Subcutaneous adipose tissue (tissue), 4 donors: ENCODE data around the gene PKN3. TPM values are rescaled to one million over a fixed set of nuclear protein-coding genes. Genes with fewer than 3 reads are reported as not detected.

Experiments
- CTCF ChIP-seq: fragments of 450-650 bp; IDR thresholded peaks from one replicate; pipeline ENCODE4 v1.5.1; 2016; ENCODE audit warnings: low read depth, mild to moderate bottlenecking, control low read depth, antibody characterized with exemption, moderate library complexity
- total RNA-seq, 4 donors: library from RNA; depleted of rRNA; stranded (reverse); fragments of >200 nt; gene quantifications; one replicate each; pipeline ENCODE4 v1.1.0, GENCODE V29; 2016

PKN3 gene
- total RNA-seq, 4 donors from 2014 or later: 1.3 to 13.2 (median 4.7) TPM

- TF ChIP-seq CTCF: no peak
These were observed 20.4 kb downstream of the PKN3 start for GRCh38 chr9:128722380-128723351.

- TF ChIP-seq CTCF: no peak
These were observed 21.1 kb downstream of the PKN3 start for GRCh38 chr9:128723352-128723865.

- no peak for TF ChIP-seq CTCF
These were observed 21.8 kb downstream of the PKN3 start, which contains the start of gene ZDHHC12 for GRCh38 chr9:128723866-128724743. TSS of gene ZDHHC12 (minus strand) at chr9:128724127. CDS start at chr9:128724093, 34 bp downstream.

- no peak for TF ChIP-seq CTCF
These were observed 22.5 kb downstream of the PKN3 start for GRCh38 chr9:128724744-128725211.

GRCh38 chr9:128727640-128728248 is 25.4 kb downstream of the PKN3 start:
- TF ChIP-seq CTCF: no peak

GRCh38 chr9:128728298-128728697 is 26.0 kb downstream of the PKN3 start:
- TF ChIP-seq CTCF: no peak
